Hepatocyte (in vitro differentiated cells): ENCODE measurements around the gene PRDX6. TPM values are rescaled to one million over a fixed set of nuclear protein-coding genes. Genes with fewer than 3 reads are reported as not detected.

Source experiments
- DNase-seq: peaks from one replicate; pipeline ENCODE4 v3.0.0-alpha.2; 2016; ENCODE audit warnings: low spot score
- H2AFZ ChIP-seq: fragments of 200-600 bp; sonication (generic); 2 replicates; pipeline ENCODE4 v1.6.0; 2016; ENCODE audit warnings: antibody characterized with exemption, mild to moderate bottlenecking
- H3K27ac ChIP-seq: fragments of 200-600 bp; sonication (generic); 2 replicates; pipeline ENCODE4 v1.5.1; 2016; ENCODE audit warnings: mild to moderate bottlenecking
- H3K27me3 ChIP-seq: fragments of 200-600 bp; sonication (generic); 2 replicates; pipeline ENCODE4 v1.6.1; 2016
- H3K36me3 ChIP-seq: fragments of 200-600 bp; sonication (generic); replicated peaks from 2 replicates; pipeline ENCODE4 v1.5.1; 2016; ENCODE audit warnings: low read depth; ENCODE audit not compliant: insufficient read depth
- H3K4me1 ChIP-seq: fragments of 200-600 bp; sonication (generic); 2 replicates; pipeline ENCODE4 v1.5.1; 2016; ENCODE audit warnings: mild to moderate bottlenecking, moderate library complexity; ENCODE audit not compliant: insufficient read depth
- H3K4me2 ChIP-seq: fragments of 200-600 bp; sonication (generic); 2 replicates; pipeline ENCODE4 v1.6.0; 2016
- H3K4me3 ChIP-seq: fragments of 200-600 bp; sonication (generic); 2 replicates; pipeline ENCODE4 v1.5.1; 2016; ENCODE audit warnings: mild to moderate bottlenecking
- H3K79me2 ChIP-seq: fragments of 200-600 bp; sonication (generic); 2 replicates; pipeline ENCODE4 v1.6.0; 2017; ENCODE audit warnings: mild to moderate bottlenecking
- H3K9me2 ChIP-seq: fragments of 200-600 bp; sonication (generic); replicated peaks from 2 replicates; pipeline ENCODE4 v1.6.0; 2017; ENCODE audit warnings: mild to moderate bottlenecking; ENCODE audit not compliant: insufficient read depth
- H3K9me3 ChIP-seq: fragments of 200-600 bp; sonication (generic); 2 replicates; pipeline ENCODE4 v1.5.1; 2016; ENCODE audit warnings: low read depth, mild to moderate bottlenecking
- H4K20me1 ChIP-seq: fragments of 200-600 bp; sonication (generic); 2 replicates; pipeline ENCODE4 v1.6.0; 2016; ENCODE audit warnings: mild to moderate bottlenecking; ENCODE audit not compliant: insufficient read depth, poor library complexity, severe bottlenecking
- CTCF ChIP-seq: fragments of 200-600 bp; sonication (generic); IDR thresholded peaks from 2 replicates; pipeline ENCODE4 v1.5.1; 2016; ENCODE audit warnings: antibody characterized with exemption, mild to moderate bottlenecking; ENCODE audit not compliant: poor library complexity
- EZH2 ChIP-seq: fragments of 200-600 bp; sonication (generic); IDR thresholded peaks from 2 replicates; pipeline ENCODE4 v1.6.1; 2016; ENCODE audit warnings: antibody characterized with exemption, mild to moderate bottlenecking, borderline replicate concordance
- EZH2phosphoT487 ChIP-seq: fragments of 200-600 bp; sonication (generic); IDR thresholded peaks from one replicate; pipeline ENCODE4 v1.6.1; 2018; ENCODE audit warnings: antibody characterized with exemption, mild to moderate bottlenecking, low read depth, moderate library complexity; ENCODE audit not compliant: unreplicated experiment, severe bottlenecking
- WGBS: methylation state at CpG from one replicate; pipeline ENCODE4 v1.1.6; 2016; ENCODE audit warnings: low lambda C conversion rate; ENCODE audit errors: missing lambda C conversion rate; 5-methylcytosine and 5-hydroxymethylcytosine counted together
- polyA plus RNA-seq: library from polyadenylated mRNA; unstranded; fragments of >200 nt; fragmentation: Nextera tagmentation; extraction: Ambion mirVana; gene quantifications from 2 replicates; pipeline ENCODE4 v1.2.1, GENCODE V29; 2016
- total RNA-seq: library from RNA; depleted of rRNA; stranded (reverse); fragments of >200 nt; gene quantifications from 2 replicates; pipeline ENCODE4 v1.2.3, GENCODE V29; 2014

Gene PRDX6
- total and polyA plus RNA-seq, 2 experiments from 2014 or later: 350 to 400 TPM

DNA sequence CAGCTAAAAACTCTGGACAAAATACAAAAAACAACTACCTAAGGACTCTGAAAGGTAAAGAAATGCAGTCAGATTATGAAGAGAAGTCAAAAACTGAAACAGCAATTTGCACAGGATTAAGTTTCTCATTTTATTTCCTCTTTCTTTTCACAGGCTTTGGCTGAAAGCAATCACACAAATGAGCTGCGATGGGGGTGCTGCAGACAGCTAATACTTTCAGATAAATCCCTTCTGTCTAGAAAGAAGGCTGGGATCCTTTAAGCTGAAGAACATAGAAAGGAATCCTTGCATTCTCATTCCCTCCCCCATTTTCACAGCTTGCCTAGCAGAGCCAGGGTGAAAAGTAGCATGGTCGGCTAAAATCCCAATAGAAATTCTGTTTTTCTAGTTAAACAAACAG is 32.0 kb upstream of the PRDX6 start:
- no peaks in the 10 kb centered on the region for H3K9me3 ChIP-seq
- H2AFZ ChIP-seq: no peak overlapping the region
- no peaks in the 10 kb centered on the region for H3K4me1 ChIP-seq
- TF ChIP-seq EZH2 (no peak), EZH2phosphoT487 (no peak), CTCF (no peak)
- H3K4me3 ChIP-seq: no peak overlapping the region
- H3K27ac ChIP-seq: peak overlapping the region; percentile 32
- peak overlapping the region; percentile 35 for H3K4me2 ChIP-seq
- H4K20me1 ChIP-seq: no peaks in the 10 kb centered on the region
- no peaks in the 10 kb centered on the region for H3K27me3 ChIP-seq
- H3K36me3 ChIP-seq: no peaks in the 10 kb centered on the region
- WGBS: 44% methylated on average over 2 of the region's 2 CpGs
- H3K9me2 ChIP-seq: no peaks in the 10 kb centered on the region
- no peak for DNase-seq
- peaks cover 16% of the 10 kb centered on the region for H3K79me2 ChIP-seq

- Histone ChIP-seq H3K79me2 (peaks cover 16% of the 10 kb centered on the region), H3K9me2 (no peaks in the 10 kb centered on the region), H3K36me3 (no peaks in the 10 kb centered on the region), H4K20me1 (no peaks in the 10 kb centered on the region), H3K27me3 (no peaks in the 10 kb centered on the region), H3K27ac (peak overlapping the region; percentile 32), H2AFZ (no peak overlapping the region), H3K9me3 (no peaks in the 10 kb centered on the region), H3K4me3 (no peak overlapping the region), H3K4me2 (no peak overlapping the region), H3K4me1 (no peaks in the 10 kb centered on the region)
- TF ChIP-seq EZH2 (no peak), EZH2phosphoT487 (no peak), CTCF (no peak)
- no peak for DNase-seq
- WGBS: 83% methylated on average over 3 of the region's 3 CpGs
Observed at GRCh38 chr1:173445656-173446055, 31.5 kb upstream of the PRDX6 start.

GRCh38 chr1:173447224-173447623 is 29.9 kb upstream of the PRDX6 start:
- Histone ChIP-seq H4K20me1 (no peaks in the 10 kb centered on the region), H3K4me1 (no peaks in the 10 kb centered on the region), H3K9me2 (no peaks in the 10 kb centered on the region), H3K79me2 (peaks cover 16% of the 10 kb centered on the region), H3K27me3 (no peaks in the 10 kb centered on the region), H3K4me2 (no peak overlapping the region), H3K9me3 (no peaks in the 10 kb centered on the region), H3K4me3 (no peak overlapping the region), H2AFZ (no peak overlapping the region), H3K36me3 (no peaks in the 10 kb centered on the region), H3K27ac (no peak overlapping the region)
- 100% methylated on average over 1 of the region's 1 CpG for WGBS
- no peak for DNase-seq
- no peak for TF ChIP-seq CTCF
- no peak for TF ChIP-seq EZH2
- TF ChIP-seq EZH2phosphoT487: no peak

- no peak for TF ChIP-seq EZH2phosphoT487
- TF ChIP-seq EZH2: no peak
- TF ChIP-seq CTCF: no peak
- 100% methylated on average over 2 of the region's 2 CpGs for WGBS
- H3K4me2 ChIP-seq: no peak overlapping the region
Observed at GRCh38 chr1:173448945-173449344, 28.2 kb upstream of the PRDX6 start.

More at GRCh38 chr1:173448945-173449344, 28.2 kb upstream of the PRDX6 start:
- Histone ChIP-seq H3K79me2 (peaks cover 9% of the 10 kb centered on the region), H3K9me3 (no peaks in the 10 kb centered on the region), H3K9me2 (no peaks in the 10 kb centered on the region), H4K20me1 (no peaks in the 10 kb centered on the region), H3K4me3 (no peak overlapping the region), H3K27me3 (no peaks in the 10 kb centered on the region), H3K4me1 (no peaks in the 10 kb centered on the region), H3K36me3 (no peaks in the 10 kb centered on the region), H2AFZ (no peak overlapping the region), H3K27ac (no peak overlapping the region)
- DNase-seq: no peak
